Measurements from ENCODE around the gene HPCAL1. TPM values are rescaled to one million over a fixed set of nuclear protein-coding genes. Genes with fewer than 3 reads are reported as not detected.

The HPCAL1 gene
- total and polyA plus RNA-seq, 10 of the 15 experiments (the other 5 are each of a cell fraction or from before 2014, with no cell fraction given), result 0.40 to 12.8 (median 7.9) TPM

DNA sequence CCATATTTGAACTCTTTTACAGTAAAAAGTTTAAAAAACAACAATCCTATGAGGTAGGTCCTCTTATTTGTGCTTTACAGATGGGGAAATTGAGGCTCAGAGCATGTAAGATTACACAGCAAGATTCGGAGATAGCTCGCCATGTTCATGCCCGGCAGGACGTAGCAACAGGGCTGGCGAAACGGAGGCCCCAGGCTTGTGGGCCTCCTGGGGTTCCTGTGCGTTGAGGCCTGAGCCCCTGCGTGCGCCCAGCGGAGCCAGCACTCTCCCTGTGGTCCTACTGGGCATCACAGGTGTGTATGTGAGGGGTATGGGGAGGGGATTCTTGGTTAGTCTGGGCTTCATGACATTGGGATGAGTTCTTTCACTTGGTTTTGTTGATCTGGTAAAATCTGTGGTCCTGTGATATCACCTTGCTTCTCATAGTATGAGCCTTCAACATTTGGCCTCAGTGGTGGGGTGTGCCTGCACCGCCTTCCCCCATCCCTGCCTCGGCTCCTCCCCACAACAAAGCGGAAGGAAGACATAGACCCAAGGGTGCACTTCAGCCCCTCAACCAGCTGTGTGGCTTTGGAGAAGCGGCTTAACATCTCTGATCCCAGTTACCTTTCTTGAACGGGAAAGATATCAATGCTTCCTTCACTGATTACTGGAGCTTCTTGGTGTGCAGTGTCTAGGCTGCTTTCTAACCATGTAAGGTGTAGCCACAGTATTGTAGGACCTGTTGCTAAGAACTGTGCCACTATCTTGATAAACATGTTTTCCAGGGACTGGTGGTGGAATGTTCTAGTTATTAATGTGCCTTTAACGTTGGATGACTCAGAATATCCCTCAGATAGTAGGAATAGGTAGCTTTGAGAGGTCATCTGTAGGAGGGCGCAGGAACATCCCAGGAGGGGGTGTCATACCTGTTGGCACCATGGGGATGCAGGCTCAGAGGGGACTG, 37.2 kb downstream of the HPCAL1 start (continued):
- TF ChIP-seq, protein P1, sequence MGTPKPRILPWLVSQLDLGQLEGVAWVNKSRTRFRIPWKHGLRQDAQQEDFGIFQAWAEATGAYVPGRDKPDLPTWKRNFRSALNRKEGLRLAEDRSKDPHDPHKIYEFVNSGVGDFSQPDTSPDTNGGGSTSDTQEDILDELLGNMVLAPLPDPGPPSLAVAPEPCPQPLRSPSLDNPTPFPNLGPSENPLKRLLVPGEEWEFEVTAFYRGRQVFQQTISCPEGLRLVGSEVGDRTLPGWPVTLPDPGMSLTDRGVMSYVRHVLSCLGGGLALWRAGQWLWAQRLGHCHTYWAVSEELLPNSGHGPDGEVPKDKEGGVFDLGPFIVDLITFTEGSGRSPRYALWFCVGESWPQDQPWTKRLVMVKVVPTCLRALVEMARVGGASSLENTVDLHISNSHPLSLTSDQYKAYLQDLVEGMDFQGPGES (IDR thresholded peaks at IDR 0.05), result no peak
- no peak for TF ChIP-seq CEBPZ (IDR thresholded peaks at IDR 0.05; ENCODE audit: low read depth, low read length)

DNA sequence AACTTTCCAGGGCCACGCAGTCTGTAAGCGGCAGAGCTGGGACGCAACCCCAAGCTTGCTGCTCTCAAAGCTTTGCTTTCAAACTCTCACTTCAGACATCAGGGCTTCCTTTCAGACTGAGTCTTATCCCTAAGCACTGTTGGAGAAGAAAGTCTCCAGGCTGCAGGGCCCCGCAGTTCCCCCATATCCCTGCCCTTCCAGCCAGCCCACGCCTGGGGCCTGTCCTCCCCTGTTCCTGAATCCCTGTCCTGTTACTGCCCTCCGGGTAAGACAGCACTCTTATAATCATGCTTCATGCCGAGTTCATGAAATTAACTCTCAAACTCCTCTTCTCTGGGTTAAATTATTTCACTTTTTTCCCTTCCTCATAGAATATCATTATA, 37.9 kb downstream of the HPCAL1 start:
- WGBS (ENCODE audit: insufficient coverage, insufficient replicate concordance, low lambda C conversion rate, missing lambda C conversion rate), result 60% methylated on average over 7 of the region's 7 CpGs
- H3K9me3 ChIP-seq (replicated peaks; ENCODE audit: control insufficient read depth, insufficient read depth, low read length), result no peaks in the 10 kb centered on the region
- ATAC-seq (no peak), FAIRE-seq (no peak), DNase-seq (ENCODE audit: low read depth, low spot score) (no peak)
- no peaks in the 10 kb centered on the region for H3K4me1 ChIP-seq (ENCODE audit: control insufficient read depth, insufficient read depth, low read length)
- in situ Hi-C loops (cut with MboI) (no loop called here), intact Hi-C loops (cut with micrococcal nuclease; ENCODE audit: unreplicated experiment) (no loop called here)
- no peaks in the 10 kb centered on the region for H3K79me2 ChIP-seq (ENCODE audit: control insufficient read depth, insufficient read depth, low read length)
- BruUV-seq (replicated peaks), result no TSS peak
- H3K4me2 ChIP-seq (ENCODE audit: control insufficient read depth, insufficient read depth), result no peak overlapping the region
- CTCF ChIA-PET, result no interaction called here
- no peak overlapping the region for H3K27ac ChIP-seq (ENCODE audit: control insufficient read depth, insufficient read depth)
- no peaks in the 10 kb centered on the region for H3K27me3 ChIP-seq (replicated peaks in 1 of 2; ENCODE audit: control insufficient read depth in 2 of 2, insufficient read depth in 2 of 2, low read length in 1 of 2)
- H2AFZ ChIP-seq (ENCODE audit: control insufficient read depth, low read depth, low read length), result no peak overlapping the region
- no peaks in the 10 kb centered on the region for H4K20me1 ChIP-seq (ENCODE audit: control insufficient read depth, insufficient read depth)
- POLR2A ChIA-PET, result interaction anchor here (0.6 kb wide), 1 partner anchor 344 kb away, joined by 4 read pairs; no protein-coding TSS in a partner anchor
- H3K4me3 ChIP-seq, result no peak overlapping the region
- SMC1A ChIA-PET (ENCODE audit: uncharacterized antibody, unreplicated experiment), result no interaction called here
- RAD21 ChIA-PET (ENCODE audit: unreplicated experiment), result no interaction called here
- no peak overlapping the region for H3K9ac ChIP-seq (ENCODE audit: control insufficient read depth, insufficient read depth, low read length)
- H3K36me3 ChIP-seq (ENCODE audit: control insufficient read depth in 2 of 2, insufficient read depth in 2 of 2, low read length in 1 of 2), result no peaks in the 10 kb centered on the region
- no peak for TF ChIP-seq ZNF24 (IDR thresholded peaks at IDR 0.05)
- no peak for TF ChIP-seq PBX3 (IDR thresholded peaks at IDR 0.05; ENCODE audit: insufficient replicate concordance, low read depth, low read length)
- TF ChIP-seq CEBPB (IDR thresholded peaks at IDR 0.05; ENCODE audit: borderline replicate concordance in 1 of 2, low read depth in 2 of 2, low read length in 2 of 2), result no peak
- TF ChIP-seq, protein P2, sequence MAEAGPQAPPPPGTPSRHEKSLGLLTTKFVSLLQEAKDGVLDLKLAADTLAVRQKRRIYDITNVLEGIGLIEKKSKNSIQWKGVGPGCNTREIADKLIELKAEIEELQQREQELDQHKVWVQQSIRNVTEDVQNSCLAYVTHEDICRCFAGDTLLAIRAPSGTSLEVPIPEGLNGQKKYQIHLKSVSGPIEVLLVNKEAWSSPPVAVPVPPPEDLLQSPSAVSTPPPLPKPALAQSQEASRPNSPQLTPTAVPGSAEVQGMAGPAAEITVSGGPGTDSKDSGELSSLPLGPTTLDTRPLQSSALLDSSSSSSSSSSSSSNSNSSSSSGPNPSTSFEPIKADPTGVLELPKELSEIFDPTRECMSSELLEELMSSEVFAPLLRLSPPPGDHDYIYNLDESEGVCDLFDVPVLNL (IDR thresholded peaks at IDR 0.05; ENCODE audit: low read depth, low read length), result no peak
- TF ChIP-seq ZNF687 (IDR thresholded peaks at IDR 0.05), result no peak
- TF ChIP-seq FOXK2 (IDR thresholded peaks at IDR 0.05), result no peak
- no peak for TF ChIP-seq NR2F1 (conservative IDR thresholded peaks at IDR 0.05)
- TF ChIP-seq RBBP5 (conservative IDR thresholded peaks at IDR 0.05), result no peak
